HG03565 (cell line): ENCODE data around the gene SOCS7.

Experiments
- ATAC-seq: cut with Tn5 transposase; IDR thresholded peaks from one replicate; pipeline ENCODE4 v1.9.1; 2021; ENCODE audit warnings: mild to moderate bottlenecking, moderate library complexity; ENCODE audit not compliant: unreplicated experiment

Gene SOCS7

DNA sequence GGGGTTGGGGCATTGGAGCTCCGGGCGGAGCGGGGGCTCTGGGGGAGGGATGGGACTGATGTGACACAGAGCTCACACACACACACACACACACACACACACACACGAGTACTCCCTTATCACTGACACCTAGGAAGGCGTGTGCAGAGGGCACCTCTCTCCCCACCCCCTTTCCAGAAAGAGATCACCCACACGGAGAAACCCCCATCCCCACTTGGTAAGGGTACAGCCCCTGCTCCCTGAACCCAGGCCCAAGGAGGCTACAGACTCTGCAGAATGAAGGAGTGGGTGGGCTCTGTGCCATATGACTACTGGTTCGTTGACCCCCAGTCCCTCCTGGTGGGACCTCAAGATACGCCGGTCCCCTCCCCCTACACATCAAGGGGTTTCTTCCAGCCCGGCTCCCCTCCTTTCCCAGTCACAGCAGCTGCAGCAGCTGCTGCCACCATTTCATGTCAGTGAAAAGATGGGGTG, 67.9 kb downstream of the SOCS7 start:
- ATAC-seq: no peak

DNA sequence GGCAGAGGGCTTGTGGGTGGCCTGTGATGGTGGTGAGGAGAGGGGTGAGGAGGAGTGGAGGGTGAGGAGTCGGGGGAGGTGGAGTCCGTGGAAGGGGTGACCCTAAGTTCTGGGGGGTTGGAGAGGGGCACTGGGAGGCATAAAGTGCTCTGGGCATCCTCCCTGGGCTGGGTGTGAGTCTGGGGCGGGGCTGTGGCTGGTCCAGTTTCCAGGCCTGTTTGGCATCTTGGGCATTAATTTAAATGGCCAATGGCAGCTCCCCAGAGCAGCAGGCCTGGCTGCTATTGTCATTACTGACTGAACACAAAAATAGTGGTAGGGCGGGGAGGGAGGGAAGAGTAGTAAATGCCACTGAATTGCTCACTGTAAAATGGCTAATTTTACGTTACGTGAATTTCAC, 68.9 kb downstream of the SOCS7 start:
- ATAC-seq: no peak

GRCh38 chr17:38421171-38421841, 69.7 kb downstream of the SOCS7 start:
- ATAC-seq: no peak

GRCh38 chr17:38421871-38422827, 70.5 kb downstream of the SOCS7 start:
- no peak for ATAC-seq

DNA sequence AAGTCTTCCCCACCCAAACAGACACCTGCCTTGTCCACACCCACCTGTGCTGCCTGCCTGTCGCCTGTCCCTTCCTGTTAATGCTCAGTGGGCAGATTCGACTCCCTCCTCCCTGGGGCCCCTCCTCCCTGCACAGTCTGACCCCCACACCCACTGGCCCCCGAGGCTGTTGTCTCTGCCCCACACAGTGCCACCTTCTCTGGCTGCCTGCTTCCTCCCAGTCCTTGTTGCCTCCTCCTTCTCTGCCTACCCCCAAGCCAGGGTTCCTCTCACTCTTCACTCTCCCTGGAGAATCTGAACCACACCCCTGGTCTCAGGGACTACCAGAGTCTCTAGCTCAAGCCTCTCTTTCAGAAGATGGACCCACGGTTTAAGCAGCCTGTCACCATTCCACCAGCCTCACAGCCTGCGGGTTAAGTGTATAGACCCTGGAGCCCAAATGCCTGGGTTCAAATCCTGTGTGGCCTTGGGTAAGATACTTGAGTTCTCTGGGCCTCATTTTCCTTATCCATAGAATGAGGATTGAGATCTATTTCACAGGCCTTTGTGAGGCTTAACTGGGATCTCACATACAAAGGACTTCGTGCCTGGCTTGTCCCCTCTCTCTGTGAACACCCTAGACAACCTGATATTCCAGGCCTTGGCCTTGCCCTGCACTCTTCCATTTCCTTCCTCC, 72.8 kb downstream of the SOCS7 start:
- ATAC-seq: no peak

DNA sequence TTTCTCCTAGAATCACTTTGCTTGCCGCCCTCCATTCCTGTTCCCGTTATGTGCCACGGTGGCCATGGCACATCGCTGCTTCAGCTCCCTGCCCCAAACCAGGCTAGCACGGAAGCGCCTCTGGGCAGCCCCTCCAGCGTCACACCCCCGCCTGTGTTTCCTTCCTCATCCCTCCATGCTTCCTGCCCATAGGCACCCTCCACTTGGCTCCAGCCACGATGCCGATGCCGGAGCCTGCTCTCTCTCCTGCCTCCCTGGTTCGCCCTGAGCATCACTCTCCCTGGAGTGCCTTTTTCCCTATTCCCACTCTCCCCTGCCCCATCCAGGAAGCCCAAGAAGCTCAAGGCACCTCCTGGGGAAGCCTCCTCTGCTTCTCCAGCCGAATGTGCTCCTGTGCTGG, 73.4 kb downstream of the SOCS7 start:
- no peak for ATAC-seq

- no peak for ATAC-seq
Measured at GRCh38 chr17:38425744-38426143, 74.1 kb downstream of the SOCS7 start.

- no peak for ATAC-seq
Measured at GRCh38 chr17:38426441-38426840, 74.8 kb downstream of the SOCS7 start.

- no peak for ATAC-seq
Measured at GRCh38 chr17:38427160-38427949, 75.7 kb downstream of the SOCS7 start.

- no peak for ATAC-seq
Measured at GRCh38 chr17:38428112-38428642, 76.5 kb downstream of the SOCS7 start, which contains the start of gene ARHGAP23. Gene ARHGAP23 (plus strand): TSS chr17:38428464. CDS start chr17:38428486, 22 bp downstream.

DNA sequence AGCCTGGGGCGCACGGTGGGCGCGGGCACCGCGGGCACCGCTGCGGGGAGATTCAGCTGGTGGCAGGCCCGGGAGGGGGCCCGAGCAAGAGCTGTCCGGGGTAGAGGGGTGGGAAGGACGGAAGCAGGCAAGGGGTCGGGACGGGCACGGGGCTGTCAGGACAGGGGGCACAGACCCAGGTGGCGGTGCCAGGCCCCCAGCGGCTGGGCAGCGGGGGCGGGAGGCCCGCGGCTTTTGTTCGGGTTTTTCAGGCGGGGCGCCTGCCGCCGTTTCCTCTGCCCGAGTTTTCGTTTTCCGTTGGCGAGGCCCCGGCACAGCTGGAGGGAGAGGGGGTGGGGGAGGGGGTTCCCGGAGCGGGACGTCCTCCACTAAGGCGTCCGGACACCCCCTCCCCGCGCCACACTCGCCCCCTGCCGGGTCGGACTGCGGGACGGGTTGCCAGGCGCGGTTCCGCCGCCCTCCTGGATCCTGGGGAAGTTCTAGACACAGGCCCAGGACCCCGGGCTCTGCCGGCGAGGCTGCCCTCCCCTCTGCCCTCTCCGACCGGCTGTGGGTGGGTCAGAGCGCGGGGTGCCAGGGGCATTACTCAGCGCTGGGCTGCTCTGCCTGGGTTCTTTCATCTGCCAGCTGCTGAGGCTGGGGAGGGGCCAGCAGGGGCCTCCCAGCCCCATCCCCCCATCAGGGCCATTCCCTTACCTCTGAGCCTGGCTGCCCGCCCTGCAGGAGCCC, 77.2 kb downstream of the SOCS7 start:
- no peak for ATAC-seq

- ATAC-seq: no peak
Measured at GRCh38 chr17:38429476-38430100, 77.9 kb downstream of the SOCS7 start.

DNA sequence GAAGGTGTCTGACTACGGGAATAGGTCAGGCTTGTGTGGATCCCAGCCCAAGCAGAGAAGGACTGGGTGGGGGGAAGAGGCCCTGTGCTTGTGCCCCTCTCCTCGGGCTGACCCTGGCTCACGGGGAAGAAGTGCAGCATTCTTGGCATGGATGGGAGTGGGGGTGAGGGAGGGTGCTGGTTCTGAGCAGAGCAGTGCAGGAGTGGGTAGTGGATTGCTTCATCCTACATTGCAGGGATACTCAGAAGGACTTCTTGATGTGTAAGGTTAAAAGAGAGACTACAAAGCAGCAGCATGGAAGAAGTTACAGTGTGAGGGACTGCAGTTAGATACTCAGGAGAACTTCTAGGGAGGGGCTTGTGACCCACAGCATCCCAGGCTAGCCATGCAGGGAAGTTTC, 78.7 kb downstream of the SOCS7 start:
- ATAC-seq: no peak

DNA sequence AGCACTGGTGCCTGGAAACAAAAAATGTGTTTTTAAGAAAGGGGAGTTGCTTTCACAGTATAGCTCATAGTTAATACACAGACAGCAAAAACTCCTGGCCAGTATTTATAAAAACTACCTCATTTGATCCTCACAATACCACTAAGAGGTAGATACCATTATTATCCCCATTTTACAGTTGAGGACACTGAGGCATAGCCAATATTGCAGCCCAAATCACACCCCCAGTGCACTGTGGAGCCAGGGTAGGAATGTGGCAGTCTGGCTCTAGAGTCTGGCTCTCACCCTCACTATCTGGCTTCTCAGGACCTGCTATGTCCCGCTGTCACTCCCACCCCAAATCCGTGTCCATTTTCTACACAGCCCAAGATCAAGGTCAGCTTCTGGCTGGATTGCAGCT, 79.2 kb downstream of the SOCS7 start:
- ATAC-seq: no peak

DNA sequence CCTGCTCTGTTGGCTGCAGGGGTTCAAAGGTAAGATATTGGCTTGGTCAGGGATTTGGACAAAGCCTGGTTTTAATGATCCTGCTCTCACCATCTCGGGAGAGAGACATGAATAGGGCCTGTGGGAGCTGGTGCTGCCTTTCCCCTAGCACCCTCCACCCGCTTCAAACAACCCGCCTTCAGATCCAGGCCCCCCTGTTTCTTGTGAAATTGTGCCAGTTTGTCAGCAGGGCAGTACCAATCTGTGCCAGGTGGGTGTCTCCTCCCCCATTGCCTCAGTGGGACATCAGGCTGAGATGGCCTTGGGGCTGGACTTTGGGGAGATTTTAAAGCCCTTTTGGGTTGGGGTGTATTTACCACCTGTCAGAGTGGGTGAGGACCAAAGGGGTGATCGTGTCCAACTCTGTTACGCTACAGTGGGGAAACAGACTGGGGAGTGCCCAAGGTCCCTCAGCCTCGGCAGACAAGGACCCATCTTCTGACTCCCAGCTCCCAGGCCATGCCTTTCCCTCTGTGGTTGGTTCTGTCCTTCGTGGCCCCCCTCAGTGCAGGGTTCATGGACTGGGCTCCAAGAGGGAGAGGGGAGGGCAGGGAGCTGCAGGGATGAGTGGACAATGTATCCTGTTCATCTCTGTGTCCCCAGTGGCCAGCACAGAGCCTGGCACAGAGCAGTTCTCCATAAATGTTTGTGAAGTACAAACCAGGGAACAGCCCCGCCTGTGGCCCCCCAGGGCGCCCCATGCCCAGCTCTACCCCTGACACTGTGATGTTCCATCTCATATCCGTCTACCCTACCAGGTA, 79.9 kb downstream of the SOCS7 start:
- ATAC-seq: no peak

DNA sequence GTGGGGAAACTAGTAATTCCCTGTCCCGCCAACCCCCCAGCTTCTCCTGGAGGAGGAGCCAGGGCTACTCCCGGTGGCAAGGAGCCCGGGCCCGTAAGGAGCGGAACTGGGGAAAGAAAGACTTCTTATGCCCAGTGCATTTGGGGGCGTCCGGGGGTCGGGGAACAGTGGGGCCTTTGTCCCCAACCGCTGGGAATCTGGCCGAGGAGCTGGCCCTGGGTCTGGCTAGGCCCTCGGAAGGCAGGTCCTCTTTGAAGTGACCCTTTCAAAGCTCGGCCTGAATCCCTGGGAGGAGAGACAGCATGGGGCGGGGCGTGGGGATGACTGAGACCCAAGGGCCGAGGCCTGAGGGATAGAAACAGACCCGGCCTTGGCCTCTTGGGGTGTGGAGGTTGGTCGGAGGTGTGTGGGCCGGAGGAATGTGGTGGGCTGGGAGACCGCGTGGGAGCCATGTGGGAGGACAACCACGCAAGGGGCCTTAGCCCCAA, 82.6 kb downstream of the SOCS7 start:
- no peak for ATAC-seq

DNA sequence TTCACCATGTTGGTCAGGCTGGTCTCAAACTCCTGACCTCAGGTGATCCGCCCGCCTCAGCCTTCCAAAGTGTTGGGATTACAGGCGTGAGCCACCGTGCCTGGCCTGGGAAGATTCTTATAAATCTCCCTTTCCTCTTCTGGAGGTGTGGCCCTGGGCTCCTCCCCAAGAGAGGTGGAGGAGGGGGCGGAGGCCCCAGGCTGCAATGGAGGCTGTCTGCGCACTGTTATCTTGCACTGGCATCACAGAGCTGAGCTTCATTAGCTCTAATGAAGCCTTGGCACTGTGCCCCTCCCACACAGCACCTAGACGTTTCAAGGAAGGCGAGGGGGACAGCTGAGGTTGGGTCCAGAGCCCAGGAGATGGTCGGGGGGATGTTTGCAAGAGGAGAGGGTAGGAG, 84.2 kb downstream of the SOCS7 start:
- ATAC-seq: no peak

DNA sequence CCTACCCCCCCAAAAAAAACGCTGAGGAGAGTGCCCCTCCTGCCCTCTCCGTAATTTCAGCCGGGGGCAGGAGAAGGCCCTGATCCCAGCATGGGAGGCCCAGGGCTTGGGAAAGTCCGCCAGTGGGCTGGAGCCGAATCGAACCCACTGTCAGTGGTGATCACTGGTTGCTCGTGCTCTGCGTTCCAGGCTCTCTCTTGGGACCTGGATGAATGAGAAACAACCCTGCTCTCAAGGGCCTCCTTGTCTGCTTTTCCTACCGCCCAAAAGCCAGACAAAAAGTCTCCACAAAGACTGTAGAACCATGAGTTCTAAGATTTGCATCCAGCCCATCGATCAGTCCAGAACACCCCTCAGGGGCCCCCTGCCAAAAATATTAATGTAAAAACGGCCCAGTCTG, 84.7 kb downstream of the SOCS7 start:
- no peak for ATAC-seq
